Endothelial cell (in vitro differentiated cells): ENCODE data around the gene NDFIP1. TPM values are rescaled to one million over a fixed set of nuclear protein-coding genes. Genes with fewer than 3 reads are reported as not detected.

Experiments used
- DNase-seq: peaks from one replicate; pipeline ENCODE4 v3.0.0; 2021; ENCODE audit warnings: low spot score
- H3K27ac Mint-ChIP-seq: one replicate; pipeline ENCODE4 v1.8.0; 2021; ENCODE audit warnings: mixed read lengths, inconsistent platforms; ENCODE audit not compliant: unreplicated experiment
- H3K27me3 Mint-ChIP-seq: one replicate; pipeline ENCODE4 v1.8.0; 2021; ENCODE audit warnings: mild to moderate bottlenecking, moderate library complexity, mixed read lengths, inconsistent platforms; ENCODE audit not compliant: unreplicated experiment
- H3K36me3 Mint-ChIP-seq: one replicate; pipeline ENCODE4 v1.8.0; 2021; ENCODE audit warnings: mild to moderate bottlenecking, low read depth, mixed read lengths, inconsistent platforms; ENCODE audit not compliant: unreplicated experiment
- H3K4me1 Mint-ChIP-seq: one replicate; pipeline ENCODE4 v1.8.0; 2021; ENCODE audit warnings: mild to moderate bottlenecking, mixed read lengths, inconsistent platforms; ENCODE audit not compliant: unreplicated experiment
- H3K4me3 Mint-ChIP-seq: one replicate; pipeline ENCODE4 v1.8.0; 2021; ENCODE audit warnings: mild to moderate bottlenecking, mixed read lengths, inconsistent platforms; ENCODE audit not compliant: unreplicated experiment
- H3K9me3 Mint-ChIP-seq: one replicate; pipeline ENCODE4 v1.8.0; 2021; ENCODE audit warnings: mixed read lengths, inconsistent platforms; ENCODE audit not compliant: unreplicated experiment
- total RNA-seq: library from RNA; stranded (reverse); fragmentation: NEBNext Ultra II Directional; extraction: Animal tissue kit (Norgen Biotek cat#: 25700); gene quantifications from one replicate; pipeline ENCODE4 v1.2.1, GENCODE V29; 2021; ENCODE audit not compliant: unreplicated experiment
- TF ChIP-seq, protein P1 (sequence below): fragments of 200-600 bp; sonication (generic); IDR thresholded peaks from one replicate; pipeline ENCODE4 v1.5.0; 2021; ENCODE audit warnings: antibody characterized with exemption; ENCODE audit not compliant: unreplicated experiment

Gene NDFIP1
- total RNA-seq, 1 donor from 2014 or later: 34.8 TPM

DNA sequence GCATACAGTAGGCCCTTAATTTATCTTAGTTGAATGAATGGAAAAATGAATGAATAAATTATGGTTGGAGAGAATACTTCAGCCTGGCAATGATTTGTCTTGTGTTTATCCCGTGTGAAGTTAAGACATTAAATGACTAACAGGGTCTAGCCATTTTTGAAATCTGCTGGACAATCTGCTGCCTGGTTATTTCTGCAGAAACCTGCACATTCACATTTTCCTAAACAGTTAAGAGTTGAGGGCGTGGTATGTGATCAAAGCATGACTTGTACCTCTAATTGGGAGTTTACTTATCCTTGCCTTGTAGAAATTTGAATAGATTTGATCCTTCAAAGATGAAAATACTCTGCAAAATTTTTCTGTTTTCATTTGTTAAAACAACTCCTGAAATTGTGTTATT lies 34.6 kb upstream of the NDFIP1 start:
- Mint-ChIP-seq H3K27me3 (peaks cover 3% of the 10 kb centered on the region), H3K27ac (no peak overlapping the region), H3K4me3 (no peak overlapping the region), H3K4me1 (no peaks in the 10 kb centered on the region), H3K9me3 (peaks cover 4% of the 10 kb centered on the region), H3K36me3 (no peaks in the 10 kb centered on the region)
- TF ChIP-seq, protein P1, sequence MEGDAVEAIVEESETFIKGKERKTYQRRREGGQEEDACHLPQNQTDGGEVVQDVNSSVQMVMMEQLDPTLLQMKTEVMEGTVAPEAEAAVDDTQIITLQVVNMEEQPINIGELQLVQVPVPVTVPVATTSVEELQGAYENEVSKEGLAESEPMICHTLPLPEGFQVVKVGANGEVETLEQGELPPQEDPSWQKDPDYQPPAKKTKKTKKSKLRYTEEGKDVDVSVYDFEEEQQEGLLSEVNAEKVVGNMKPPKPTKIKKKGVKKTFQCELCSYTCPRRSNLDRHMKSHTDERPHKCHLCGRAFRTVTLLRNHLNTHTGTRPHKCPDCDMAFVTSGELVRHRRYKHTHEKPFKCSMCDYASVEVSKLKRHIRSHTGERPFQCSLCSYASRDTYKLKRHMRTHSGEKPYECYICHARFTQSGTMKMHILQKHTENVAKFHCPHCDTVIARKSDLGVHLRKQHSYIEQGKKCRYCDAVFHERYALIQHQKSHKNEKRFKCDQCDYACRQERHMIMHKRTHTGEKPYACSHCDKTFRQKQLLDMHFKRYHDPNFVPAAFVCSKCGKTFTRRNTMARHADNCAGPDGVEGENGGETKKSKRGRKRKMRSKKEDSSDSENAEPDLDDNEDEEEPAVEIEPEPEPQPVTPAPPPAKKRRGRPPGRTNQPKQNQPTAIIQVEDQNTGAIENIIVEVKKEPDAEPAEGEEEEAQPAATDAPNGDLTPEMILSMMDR: no peak
- DNase-seq: no peak

DNA sequence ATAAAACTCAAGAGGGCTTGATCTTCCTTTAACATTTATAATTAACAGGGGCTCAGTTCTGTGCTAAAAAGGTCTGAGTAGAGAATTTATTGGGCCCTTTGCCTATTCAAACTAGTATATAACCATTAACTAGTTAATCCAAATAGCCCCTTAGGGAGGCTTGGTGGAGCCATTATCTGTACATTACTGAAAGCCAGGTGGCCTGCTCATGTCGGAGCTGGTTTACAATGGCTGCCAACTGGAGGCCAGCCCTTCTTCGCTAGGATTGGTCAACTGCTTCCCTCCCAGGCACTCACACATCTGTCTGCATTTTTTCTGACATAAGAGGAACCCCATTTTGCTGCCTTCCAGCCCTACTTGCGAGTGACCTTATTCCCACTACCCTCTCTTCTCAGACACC lies 30.4 kb upstream of the NDFIP1 start:
- TF ChIP-seq, protein P1: no peak
- Mint-ChIP-seq H3K9me3 (peaks cover 4% of the 10 kb centered on the region), H3K36me3 (no peaks in the 10 kb centered on the region), H3K27me3 (no peaks in the 10 kb centered on the region), H3K4me1 (no peaks in the 10 kb centered on the region), H3K4me3 (no peak overlapping the region), H3K27ac (no peak overlapping the region)
- DNase-seq: no peak

DNA sequence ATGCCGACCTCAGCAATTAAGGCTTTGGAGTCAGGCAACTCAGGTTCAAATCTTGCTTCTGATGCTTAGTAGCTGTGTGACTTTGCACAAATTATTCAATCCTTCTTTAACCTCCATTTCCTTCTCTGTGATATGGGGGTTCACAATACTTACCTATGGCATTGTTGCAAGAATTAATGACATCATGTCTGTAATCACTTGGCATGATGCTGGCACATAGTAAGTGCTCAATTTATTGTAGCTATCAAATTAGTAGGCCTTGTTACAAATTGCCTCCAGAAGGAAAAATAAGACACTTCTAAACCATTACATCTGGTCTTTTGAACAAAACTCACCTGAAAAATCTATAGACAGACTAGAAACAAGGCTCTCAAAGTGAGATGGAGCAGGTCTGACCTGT lies 29.9 kb upstream of the NDFIP1 start:
- TF ChIP-seq, protein P1: no peak
- no peak overlapping the region for H3K27ac Mint-ChIP-seq
- no peaks in the 10 kb centered on the region for H3K27me3 Mint-ChIP-seq
- DNase-seq: no peak
- peaks cover 4% of the 10 kb centered on the region for H3K9me3 Mint-ChIP-seq
- H3K4me1 Mint-ChIP-seq: peaks cover under 1% of the 10 kb centered on the region
- H3K36me3 Mint-ChIP-seq: no peaks in the 10 kb centered on the region
- H3K4me3 Mint-ChIP-seq: no peak overlapping the region

DNA sequence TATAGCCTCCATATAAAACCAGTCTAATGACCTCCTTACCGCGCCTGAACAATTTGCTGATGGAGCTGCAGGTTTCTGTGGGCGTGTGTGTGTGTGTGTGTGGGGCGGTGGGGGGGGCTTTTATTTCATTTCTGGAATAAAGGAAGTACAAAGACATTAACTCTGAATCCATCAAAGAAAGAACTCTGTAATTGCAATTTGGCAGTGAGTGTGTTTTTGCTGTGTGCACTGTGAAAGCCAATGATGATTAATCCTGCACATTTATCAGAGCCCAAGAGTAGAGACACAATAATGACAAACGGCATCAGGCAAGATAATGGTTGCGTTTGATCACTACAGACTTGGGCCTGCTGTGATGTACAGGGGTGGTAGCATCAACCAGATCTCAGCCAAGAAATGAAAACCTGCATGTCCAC lies 29.3 kb upstream of the NDFIP1 start:
- no peak overlapping the region for H3K27ac Mint-ChIP-seq
- no peaks in the 10 kb centered on the region for H3K27me3 Mint-ChIP-seq
- TF ChIP-seq, protein P1: no peak
- no peak overlapping the region for H3K4me3 Mint-ChIP-seq
- no peak for DNase-seq
- no peaks in the 10 kb centered on the region for H3K36me3 Mint-ChIP-seq
- H3K4me1 Mint-ChIP-seq: peaks cover 7% of the 10 kb centered on the region
- peaks cover 2% of the 10 kb centered on the region for H3K9me3 Mint-ChIP-seq

DNA sequence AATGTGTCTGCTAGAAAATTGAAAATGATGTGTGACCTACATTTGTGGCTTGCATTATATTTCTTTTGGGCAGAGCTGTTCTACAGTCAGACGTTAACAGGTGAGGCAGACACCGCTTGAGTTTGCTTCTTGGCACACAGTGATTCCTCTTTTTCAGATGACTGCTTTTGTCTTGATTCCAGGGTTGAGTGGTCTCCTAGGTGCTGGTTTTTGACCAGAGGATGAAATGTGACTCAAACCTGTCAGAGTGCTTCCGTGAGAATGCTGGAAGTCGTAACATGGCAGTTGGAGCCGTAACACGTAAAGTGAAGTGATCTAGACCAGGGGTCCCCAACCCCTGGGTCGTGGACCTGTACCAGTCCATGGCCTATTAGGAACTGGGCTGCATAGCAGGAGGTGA lies 28.3 kb upstream of the NDFIP1 start:
- Mint-ChIP-seq H3K9me3 (no peaks in the 10 kb centered on the region), H3K27me3 (no peaks in the 10 kb centered on the region), H3K27ac (no peak overlapping the region), H3K36me3 (no peaks in the 10 kb centered on the region), H3K4me1 (peaks cover 7% of the 10 kb centered on the region), H3K4me3 (no peak overlapping the region)
- TF ChIP-seq, protein P1: no peak
- DNase-seq: no peak
